ENCODE data around the gene TM9SF3.
A peak's percentile ranks its signal among the peaks of the same experiment; 100 is the strongest.
"Not testable (repeated sequence)": the region's sequence is repeated elsewhere in the genome, so short reads cannot be mapped to it uniquely, and the experiment has no call there.

TM9SF3 gene

GRCh38 chr10:96560966-96561887 is 25.6 kb downstream of the TM9SF3 start:
- no peak for DNase-seq

GRCh38 chr10:96560489-96560888 is 26.3 kb downstream of the TM9SF3 start:
- no peak for DNase-seq

- DNase-seq: no peak
Observed at GRCh38 chr10:96556003-96556402, 30.8 kb downstream of the TM9SF3 start.

GRCh38 chr10:96555330-96555729 is 31.5 kb downstream of the TM9SF3 start:
- DNase-seq: no peak

- DNase-seq: no peak
Observed at GRCh38 chr10:96548589-96548988, 38.2 kb downstream of the TM9SF3 start.

GRCh38 chr10:96545558-96545957 is 41.3 kb downstream of the TM9SF3 start:
- not testable (repeated sequence) for DNase-seq

GRCh38 chr10:96541921-96542320 is 44.9 kb downstream of the TM9SF3 start:
- no peak for DNase-seq

GRCh38 chr10:96540240-96540639 is 46.6 kb downstream of the TM9SF3 start:
- no peak for DNase-seq

- DNase-seq: no peak
Observed at GRCh38 chr10:96538683-96539082, 48.1 kb downstream of the TM9SF3 start.

- DNase-seq: no peak
Observed at GRCh38 chr10:96536129-96536528, 50.7 kb downstream of the TM9SF3 start.

GRCh38 chr10:96532523-96532922 is 54.3 kb downstream of the TM9SF3 start:
- no peak for DNase-seq

GRCh38 chr10:96529634-96530279 is 57.1 kb downstream of the TM9SF3 start:
- no peak for DNase-seq

- DNase-seq: no peak
Observed at GRCh38 chr10:96524741-96525140, 62.1 kb downstream of the TM9SF3 start.

- no peak for DNase-seq
Observed at GRCh38 chr10:96517284-96517683, 69.5 kb downstream of the TM9SF3 start.

GRCh38 chr10:96516337-96516736 is 70.5 kb downstream of the TM9SF3 start:
- DNase-seq: no peak

- DNase-seq: peak in 3 of 4 experiments; percentile 9 to 25 (median 11)
Observed at GRCh38 chr10:96513698-96514561, 72.9 kb downstream of the TM9SF3 start, which contains the start of gene TLL2. Gene TLL2, minus strand, starts transcription at chr10:96513926. Its CDS starts 241 bp downstream, at chr10:96513685.

- no peak for DNase-seq
Observed at GRCh38 chr10:96513305-96513697, 73.5 kb downstream of the TM9SF3 start.

GRCh38 chr10:96512524-96513304 is 74.1 kb downstream of the TM9SF3 start:
- DNase-seq: peak in 1 of 4 experiments; percentile 3

GRCh38 chr10:96511044-96511945 is 75.5 kb downstream of the TM9SF3 start:
- DNase-seq: no peak

- DNase-seq: no peak
Observed at GRCh38 chr10:96509017-96509641, 77.7 kb downstream of the TM9SF3 start.

GRCh38 chr10:96507044-96507443 is 79.8 kb downstream of the TM9SF3 start:
- DNase-seq: no peak

Data from activated naive CD4-positive, alpha-beta T cell (primary cell).